ENCODE data around the gene MEIS1.
"Not testable (repeated sequence)": the region's sequence is repeated elsewhere in the genome, so short reads cannot be mapped to it uniquely, and the experiment has no call there.

DNA sequence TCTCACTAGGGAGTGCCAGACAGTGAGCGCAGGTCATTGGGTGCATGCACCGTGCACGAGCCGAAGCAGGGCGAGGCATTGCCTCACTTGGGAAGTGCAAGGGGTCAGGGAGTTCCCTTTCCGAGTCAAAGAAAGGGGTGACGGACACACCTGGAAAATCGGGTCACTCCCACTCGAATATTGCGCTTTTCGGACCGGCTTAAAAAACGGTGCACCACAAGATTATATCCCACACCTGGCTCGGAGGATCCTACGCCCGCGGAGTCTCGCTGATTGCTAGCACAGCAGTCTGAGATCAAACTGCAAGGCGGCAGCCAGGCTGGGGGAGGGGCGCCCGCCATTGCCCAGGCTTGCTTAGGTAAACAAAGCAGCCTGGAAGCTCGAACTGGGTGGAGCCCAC, 43.7 kb upstream of the MEIS1 start:
- not testable (repeated sequence) for TF ChIP-seq POLR2A, CTCF (IDR thresholded peaks at IDR 0.05)
